LNCaP clone FGC (cell line): ENCODE results near the gene MAP3K9.

Experiments used
- DNase-seq: peaks from one replicate; pipeline ENCODE4 v3.0.0-alpha.2; 2011; ENCODE audit warnings: low read depth
- H3K4me3 ChIP-seq: 2 replicates; pipeline ENCODE4 v1.5.1; 2011; ENCODE audit warnings: mild to moderate bottlenecking, low read depth, low read length, control low read depth
- TF ChIP-seq, protein P1 (sequence below): IDR thresholded peaks from 2 replicates; pipeline ENCODE4 v1.5.1; 2012; ENCODE audit warnings: mild to moderate bottlenecking; ENCODE audit not compliant: control insufficient read depth, insufficient read depth; ENCODE audit errors: extremely low read depth

MAP3K9 gene

DNA sequence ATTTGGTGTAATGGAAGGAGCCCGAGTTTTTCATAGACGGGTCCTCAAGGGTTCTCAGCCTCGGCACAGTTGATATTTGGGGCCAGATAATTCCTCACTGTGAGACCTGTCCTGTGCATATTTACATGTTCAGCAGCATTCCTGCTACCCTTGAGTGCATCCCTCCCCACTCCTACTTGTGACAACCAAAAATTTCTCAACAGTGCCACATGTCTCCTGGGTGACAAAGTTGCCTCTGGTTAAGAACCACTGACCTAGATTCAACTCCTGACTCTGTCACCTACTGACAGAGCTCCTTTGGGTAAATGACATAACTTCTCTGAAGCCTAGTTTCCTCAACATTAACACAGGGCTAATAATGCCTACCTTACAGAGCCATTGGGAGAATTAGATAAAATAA lies 107.2 kb downstream of the MAP3K9 start:
- no peak for DNase-seq
- H3K4me3 ChIP-seq = no peak overlapping the region
- TF ChIP-seq, protein P1, sequence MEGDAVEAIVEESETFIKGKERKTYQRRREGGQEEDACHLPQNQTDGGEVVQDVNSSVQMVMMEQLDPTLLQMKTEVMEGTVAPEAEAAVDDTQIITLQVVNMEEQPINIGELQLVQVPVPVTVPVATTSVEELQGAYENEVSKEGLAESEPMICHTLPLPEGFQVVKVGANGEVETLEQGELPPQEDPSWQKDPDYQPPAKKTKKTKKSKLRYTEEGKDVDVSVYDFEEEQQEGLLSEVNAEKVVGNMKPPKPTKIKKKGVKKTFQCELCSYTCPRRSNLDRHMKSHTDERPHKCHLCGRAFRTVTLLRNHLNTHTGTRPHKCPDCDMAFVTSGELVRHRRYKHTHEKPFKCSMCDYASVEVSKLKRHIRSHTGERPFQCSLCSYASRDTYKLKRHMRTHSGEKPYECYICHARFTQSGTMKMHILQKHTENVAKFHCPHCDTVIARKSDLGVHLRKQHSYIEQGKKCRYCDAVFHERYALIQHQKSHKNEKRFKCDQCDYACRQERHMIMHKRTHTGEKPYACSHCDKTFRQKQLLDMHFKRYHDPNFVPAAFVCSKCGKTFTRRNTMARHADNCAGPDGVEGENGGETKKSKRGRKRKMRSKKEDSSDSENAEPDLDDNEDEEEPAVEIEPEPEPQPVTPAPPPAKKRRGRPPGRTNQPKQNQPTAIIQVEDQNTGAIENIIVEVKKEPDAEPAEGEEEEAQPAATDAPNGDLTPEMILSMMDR = no peak

DNA sequence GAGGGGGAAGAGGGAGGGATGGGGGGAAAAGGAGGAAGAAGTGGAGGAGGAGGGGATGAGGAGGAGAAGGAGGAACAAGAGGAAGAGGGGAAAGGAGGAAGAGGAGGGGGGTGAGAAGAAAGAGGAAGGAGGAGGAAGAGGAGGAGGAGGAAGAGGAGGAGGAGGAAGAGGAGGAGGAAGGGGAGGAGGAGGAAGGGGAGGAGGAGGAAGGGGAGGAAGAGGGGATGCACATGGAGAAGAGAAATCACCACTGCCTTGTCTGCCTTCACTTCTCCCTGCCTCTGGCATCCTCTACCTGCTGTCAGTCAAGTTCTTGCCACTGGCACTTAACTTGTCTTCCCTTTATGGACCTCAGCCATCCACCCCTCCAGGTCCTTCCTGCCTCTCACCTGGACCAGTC lies 107.7 kb downstream of the MAP3K9 start:
- TF ChIP-seq, protein P1 = no peak
- H3K4me3 ChIP-seq = no peak overlapping the region
- no peak for DNase-seq

DNA sequence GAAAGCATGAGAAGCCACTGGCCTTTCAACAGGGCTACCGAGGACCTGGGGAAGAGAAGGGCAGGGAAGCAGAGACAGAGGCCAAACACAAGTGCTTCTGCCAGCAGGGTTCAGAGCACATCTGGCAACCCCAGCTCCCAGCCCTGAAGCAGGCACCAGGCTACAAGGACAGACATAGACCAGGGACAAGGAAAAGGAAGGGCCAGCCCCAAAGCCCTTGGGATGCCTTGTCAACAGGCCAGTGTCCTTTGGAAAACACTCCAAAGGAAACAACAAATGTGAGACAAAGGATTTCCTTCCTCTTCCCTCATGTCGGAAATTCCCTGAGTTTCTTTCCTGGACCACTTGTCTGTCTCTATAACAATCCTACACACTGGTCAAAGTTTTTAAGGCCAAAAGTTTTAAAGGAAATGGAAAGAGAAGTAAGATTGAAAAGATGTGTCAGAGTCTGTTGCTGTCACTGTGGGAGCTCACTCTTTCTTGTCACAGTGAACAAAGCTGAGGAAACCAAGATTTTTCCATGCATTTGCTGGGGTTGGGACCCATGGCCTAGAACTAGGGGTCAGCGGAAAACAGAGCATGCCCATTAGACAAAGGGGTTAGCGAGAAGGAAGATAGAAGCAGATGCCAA lies 108.2 kb downstream of the MAP3K9 start:
- no peak for DNase-seq
- H3K4me3 ChIP-seq = no peak overlapping the region
- TF ChIP-seq, protein P1 = no peak

DNA sequence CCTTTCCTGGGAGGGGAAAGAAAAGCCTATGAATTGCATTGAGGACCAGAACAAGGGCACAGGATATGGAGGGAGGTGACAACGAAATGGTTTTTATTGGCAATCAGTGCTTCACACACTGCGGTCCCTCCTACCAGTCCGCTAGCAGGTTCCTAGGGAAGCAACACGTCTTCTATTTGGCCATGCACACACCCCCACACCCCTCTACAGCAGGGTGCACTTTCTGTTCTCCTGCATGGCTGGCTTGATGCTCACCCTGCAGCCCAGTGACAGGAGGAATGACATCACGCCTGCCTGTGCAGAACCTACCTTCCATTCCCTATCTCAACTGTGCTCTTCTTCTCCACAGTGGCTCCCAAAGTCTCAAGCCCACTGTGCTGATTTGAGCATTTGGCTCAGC lies 109.7 kb downstream of the MAP3K9 start:
- no peak overlapping the region for H3K4me3 ChIP-seq
- DNase-seq = no peak
- TF ChIP-seq, protein P1 = no peak

DNA sequence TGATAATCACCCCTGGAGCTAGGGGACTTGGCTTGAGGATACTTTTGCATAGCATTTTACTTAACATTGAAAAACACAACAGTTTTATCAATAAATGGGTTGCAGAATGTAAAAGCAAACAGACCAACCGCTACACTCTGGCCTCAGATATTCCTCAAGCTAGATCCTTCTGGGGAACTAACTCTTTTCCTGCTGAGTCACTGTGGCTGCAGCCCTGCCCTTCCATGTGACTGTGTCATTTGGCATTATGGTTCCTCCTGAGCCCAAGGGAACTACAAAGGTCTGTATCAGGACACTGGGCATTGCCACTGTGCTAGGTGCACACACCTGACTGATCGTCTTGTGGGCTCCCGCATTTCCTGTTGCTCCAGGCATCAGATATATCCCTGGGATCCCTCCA lies 111.0 kb downstream of the MAP3K9 start:
- H3K4me3 ChIP-seq = no peak overlapping the region
- no peak for DNase-seq
- TF ChIP-seq, protein P1 = no peak

DNA sequence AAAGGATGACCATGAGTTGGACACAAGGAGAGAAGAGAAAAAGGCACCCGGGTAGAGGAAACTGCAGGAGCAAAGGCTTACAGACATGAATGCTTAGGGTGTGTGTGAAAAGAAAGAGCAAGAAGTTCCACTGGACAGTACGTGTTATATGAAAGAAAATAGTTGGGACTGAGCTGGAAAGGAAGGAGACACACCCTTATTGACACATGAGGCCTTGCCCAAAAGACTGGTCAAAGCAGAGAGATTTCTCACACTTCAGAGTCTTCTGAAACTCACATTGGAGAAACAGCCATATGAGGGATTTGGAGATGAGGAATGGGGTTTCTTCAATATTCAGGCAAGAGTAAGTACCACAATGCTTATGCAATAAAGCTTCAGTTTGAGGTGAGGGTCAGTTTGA lies 111.6 kb downstream of the MAP3K9 start:
- TF ChIP-seq, protein P1 = no peak
- no peak overlapping the region for H3K4me3 ChIP-seq
- no peak for DNase-seq

DNA sequence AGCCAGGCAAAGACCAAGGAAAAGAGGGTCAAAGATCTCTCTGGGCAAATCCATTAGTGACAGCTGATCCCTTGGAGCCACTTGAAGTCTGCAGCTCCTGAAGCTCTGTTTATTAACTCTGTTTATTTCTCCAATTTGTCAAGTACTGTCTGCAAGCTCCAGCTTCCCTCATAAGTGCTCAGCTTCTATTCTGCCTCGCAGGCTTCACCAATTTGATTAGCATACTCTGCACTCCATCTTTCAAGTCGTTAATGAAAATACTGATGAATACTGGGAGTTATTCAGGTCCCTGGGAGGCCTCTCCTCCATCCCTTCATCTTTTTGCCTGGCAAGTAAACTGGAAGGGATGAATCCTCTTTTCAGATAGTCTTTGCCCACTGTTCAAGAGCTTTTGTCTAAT lies 113.3 kb downstream of the MAP3K9 start:
- TF ChIP-seq, protein P1 = no peak
- DNase-seq = no peak
- no peak overlapping the region for H3K4me3 ChIP-seq
